HEK293 (cell line): ENCODE data around the gene DNMBP.

ENCODE experiments used
- CTCF ChIP-seq: fragments of 450-650 bp; formaldehyde crosslinking; IDR thresholded peaks from 2 replicates; pipeline ENCODE4 v1.5.1; 2016; ENCODE audit warnings: missing biosample characterization, missing genetic modification characterization
- ZNF747 ChIP-seq: fragments of 450-650 bp; formaldehyde crosslinking; IDR thresholded peaks from 2 replicates; pipeline ENCODE4 v1.5.1; 2016; ENCODE audit warnings: missing biosample characterization, missing genetic modification characterization

DNA sequence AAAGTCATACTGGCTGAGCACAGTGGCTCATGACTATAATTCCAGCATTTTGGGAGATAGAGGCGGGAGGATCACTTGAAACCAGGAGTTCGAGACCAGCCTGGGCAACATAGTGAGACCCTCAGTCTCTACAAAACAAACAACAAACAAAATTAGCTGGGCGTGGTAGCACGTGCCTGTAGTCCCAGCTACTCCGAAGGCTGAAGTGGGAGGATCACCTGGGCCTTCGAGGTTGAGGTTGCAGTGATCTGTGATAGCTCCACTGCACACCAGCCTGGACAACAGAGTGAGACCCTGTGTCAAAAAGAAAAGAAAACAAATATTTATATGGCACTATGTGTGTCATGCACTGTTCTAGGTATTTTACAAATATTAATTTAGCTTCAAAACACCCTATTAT, 94.3 kb downstream of the DNMBP start:
- TF ChIP-seq CTCF (tag by site-specific recombination) (no peak), ZNF747 (tag by site-specific recombination) (no peak)
